Measurements from ENCODE around the gene TREX2. TPM values are rescaled to one million over a fixed set of nuclear protein-coding genes. Genes with fewer than 3 reads are reported as not detected.

Gene TREX2
- total and polyA plus RNA-seq, 2 donors (not counting 1 experiment from before 2014, with no cell fraction given) = 3.3 to 3.8 TPM

- POLR2A ChIA-PET = no interaction called here
- no peak for ATAC-seq (ENCODE audit: low read depth)
- H3K27me3 Mint-ChIP-seq = no peaks in the 10 kb centered on the region
- Histone ChIP-seq H3K9ac (ENCODE audit: low read length) (no peak overlapping the region), H2AFZ (ENCODE audit: insufficient read depth, low read depth, low read length, poor library complexity, severe bottlenecking) (no peak overlapping the region), H3K27me3 (replicated peaks in 1 of 4; ENCODE audit: control extremely low read depth in 1 of 4, control insufficient read depth in 3 of 4, insufficient read depth in 4 of 4, low read length in 3 of 4) (no peaks in the 10 kb centered on the region), H3K4me2 (replicated peaks; ENCODE audit: low read depth, low read length, poor library complexity, severe bottlenecking) (no peak overlapping the region), H3K36me3 (replicated peaks in 1 of 2; ENCODE audit: control extremely low read depth in 1 of 2, control insufficient read depth in 1 of 2, extremely low read depth in 1 of 2, insufficient read depth in 2 of 2, low read length in 1 of 2) (no peaks in the 10 kb centered on the region), H3K4me3 (ENCODE audit: control extremely low read depth in 1 of 5, extremely low read depth in 1 of 5, insufficient read depth in 1 of 5, low read depth in 2 of 5, low read length in 4 of 5) (no peak overlapping the region), H3K4me1 (ENCODE audit: control insufficient read depth in 2 of 2, insufficient read depth in 2 of 2, low read length in 2 of 2) (no peaks in the 10 kb centered on the region), H3K27ac (ENCODE audit: low read length in 2 of 2) (no peak overlapping the region), H3K9me3 (ENCODE audit: control extremely low read depth in 1 of 3, control insufficient read depth in 2 of 3, insufficient read depth in 1 of 3, low read length in 2 of 3) (no peaks in the 10 kb centered on the region), H4K20me1 (ENCODE audit: control insufficient read depth, insufficient read depth, low read length, poor library complexity, severe bottlenecking) (no peaks in the 10 kb centered on the region), H3K79me2 (ENCODE audit: control insufficient read depth, insufficient read depth, low read length) (no peaks in the 10 kb centered on the region)
- no peak overlapping the region for H3K4me3 Mint-ChIP-seq
- no peaks in the 10 kb centered on the region for H3K4me1 Mint-ChIP-seq
- CTCF ChIA-PET = no interaction called here
- intact Hi-C loops (cut with micrococcal nuclease) = no loop called here
- no peaks in the 10 kb centered on the region for H3K9me3 Mint-ChIP-seq (ENCODE audit: insufficient read depth)
- TF ChIP-seq EZH2 (IDR thresholded peaks at IDR 0.05; ENCODE audit: borderline replicate concordance, insufficient read depth, low read depth, low read length, poor library complexity, severe bottlenecking) = no peak
- no peak for TF ChIP-seq CTCF (IDR thresholded peaks at IDR 0.05)
- no peak overlapping the region for H3K27ac Mint-ChIP-seq
- no peak for DNase-seq
- 96% methylated on average over 28 of the region's 35 CpGs for WGBS (ENCODE audit: insufficient coverage)
Measured at GRCh38 chrX:153445106-153445855, 575 bp downstream of the TREX2 start.

GRCh38 chrX:153444333-153445011 is 1.4 kb downstream of the TREX2 start:
- no peaks in the 10 kb centered on the region for H3K27me3 ChIP-seq (replicated peaks in 1 of 4; ENCODE audit: control extremely low read depth in 1 of 4, control insufficient read depth in 3 of 4, insufficient read depth in 4 of 4, low read length in 3 of 4)
- H3K4me2 ChIP-seq (replicated peaks; ENCODE audit: low read depth, low read length, poor library complexity, severe bottlenecking) = no peak overlapping the region
- Mint-ChIP-seq H3K27ac (no peak overlapping the region), H3K27me3 (no peaks in the 10 kb centered on the region), H3K4me3 (no peak overlapping the region), H3K4me1 (no peaks in the 10 kb centered on the region), H3K9me3 (ENCODE audit: insufficient read depth) (no peaks in the 10 kb centered on the region)
- ATAC-seq (ENCODE audit: low read depth) = no peak
- H4K20me1 ChIP-seq (ENCODE audit: control insufficient read depth, insufficient read depth, low read length, poor library complexity, severe bottlenecking) = no peaks in the 10 kb centered on the region
- TF ChIP-seq EZH2 (IDR thresholded peaks at IDR 0.05; ENCODE audit: borderline replicate concordance, insufficient read depth, low read depth, low read length, poor library complexity, severe bottlenecking) = no peak
- TF ChIP-seq CTCF (IDR thresholded peaks at IDR 0.05) = no peak
- H3K4me3 ChIP-seq (ENCODE audit: control extremely low read depth in 1 of 5, extremely low read depth in 1 of 5, insufficient read depth in 1 of 5, low read depth in 2 of 5, low read length in 4 of 5) = no peak overlapping the region
- POLR2A ChIA-PET = no interaction called here
- no peak for DNase-seq
- no peaks in the 10 kb centered on the region for H3K9me3 ChIP-seq (ENCODE audit: control extremely low read depth in 1 of 3, control insufficient read depth in 2 of 3, insufficient read depth in 1 of 3, low read length in 2 of 3)
- H3K9ac ChIP-seq (ENCODE audit: low read length) = no peak overlapping the region
- intact Hi-C loops (cut with micrococcal nuclease) = no loop called here
- no peak overlapping the region for H2AFZ ChIP-seq (ENCODE audit: insufficient read depth, low read depth, low read length, poor library complexity, severe bottlenecking)
- WGBS (ENCODE audit: insufficient coverage) = 96% methylated on average over 29 of the region's 37 CpGs
- no peaks in the 10 kb centered on the region for H3K36me3 ChIP-seq (replicated peaks in 1 of 2; ENCODE audit: control extremely low read depth in 1 of 2, control insufficient read depth in 1 of 2, extremely low read depth in 1 of 2, insufficient read depth in 2 of 2, low read length in 1 of 2)
- H3K27ac ChIP-seq (ENCODE audit: low read length in 2 of 2) = no peak overlapping the region
- H3K4me1 ChIP-seq (ENCODE audit: control insufficient read depth in 2 of 2, insufficient read depth in 2 of 2, low read length in 2 of 2) = no peaks in the 10 kb centered on the region
- H3K79me2 ChIP-seq (ENCODE audit: control insufficient read depth, insufficient read depth, low read length) = no peaks in the 10 kb centered on the region
- CTCF ChIA-PET = no interaction called here
